ENCODE data around the gene SLC25A6.

Gene SLC25A6

DNA sequence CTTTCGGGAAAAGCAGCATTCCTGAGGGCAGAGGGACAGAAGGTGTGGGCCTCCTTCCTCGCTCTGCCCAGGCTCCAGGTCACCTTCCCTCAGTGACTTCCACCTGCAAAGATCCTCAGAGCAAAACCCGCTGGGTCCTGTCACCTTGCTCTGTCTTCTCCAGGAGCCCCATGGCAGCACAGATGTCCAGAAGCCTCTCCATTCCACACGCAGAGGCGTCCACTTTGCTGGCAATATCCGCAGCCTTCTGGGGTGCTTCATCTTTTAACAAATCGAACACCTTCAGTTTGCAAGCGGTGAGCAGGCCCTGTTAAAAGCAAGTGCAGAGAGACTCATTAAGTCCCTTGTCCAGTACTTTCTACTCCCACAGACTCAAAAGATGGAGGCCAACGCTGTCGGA, 33.5 kb upstream of the SLC25A6 start:
- TF ChIP-seq ZFX (IDR thresholded peaks at IDR 0.05) = no peak
- TF ChIP-seq, protein P1, sequence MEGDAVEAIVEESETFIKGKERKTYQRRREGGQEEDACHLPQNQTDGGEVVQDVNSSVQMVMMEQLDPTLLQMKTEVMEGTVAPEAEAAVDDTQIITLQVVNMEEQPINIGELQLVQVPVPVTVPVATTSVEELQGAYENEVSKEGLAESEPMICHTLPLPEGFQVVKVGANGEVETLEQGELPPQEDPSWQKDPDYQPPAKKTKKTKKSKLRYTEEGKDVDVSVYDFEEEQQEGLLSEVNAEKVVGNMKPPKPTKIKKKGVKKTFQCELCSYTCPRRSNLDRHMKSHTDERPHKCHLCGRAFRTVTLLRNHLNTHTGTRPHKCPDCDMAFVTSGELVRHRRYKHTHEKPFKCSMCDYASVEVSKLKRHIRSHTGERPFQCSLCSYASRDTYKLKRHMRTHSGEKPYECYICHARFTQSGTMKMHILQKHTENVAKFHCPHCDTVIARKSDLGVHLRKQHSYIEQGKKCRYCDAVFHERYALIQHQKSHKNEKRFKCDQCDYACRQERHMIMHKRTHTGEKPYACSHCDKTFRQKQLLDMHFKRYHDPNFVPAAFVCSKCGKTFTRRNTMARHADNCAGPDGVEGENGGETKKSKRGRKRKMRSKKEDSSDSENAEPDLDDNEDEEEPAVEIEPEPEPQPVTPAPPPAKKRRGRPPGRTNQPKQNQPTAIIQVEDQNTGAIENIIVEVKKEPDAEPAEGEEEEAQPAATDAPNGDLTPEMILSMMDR (conservative IDR thresholded peaks at IDR 0.05) = no peak
- H3K27ac ChIP-seq = no peak overlapping the region

GRCh38 chrX:1424147-1424851, 32.4 kb upstream of the SLC25A6 start:
- no peak for TF ChIP-seq ZFX (IDR thresholded peaks at IDR 0.05)
- H3K27ac ChIP-seq = no peak overlapping the region

- TF ChIP-seq, protein P1 (conservative IDR thresholded peaks at IDR 0.05) = no peak
- TF ChIP-seq ZFX (IDR thresholded peaks at IDR 0.05) = no peak
Observed at GRCh38 chrX:1423215-1423614, 31.3 kb upstream of the SLC25A6 start.

GRCh38 chrX:1422135-1422465, 30.2 kb upstream of the SLC25A6 start:
- no peak for TF ChIP-seq ZFX (IDR thresholded peaks at IDR 0.05)
- TF ChIP-seq, protein P1 (conservative IDR thresholded peaks at IDR 0.05) = no peak
- no peak overlapping the region for H3K27ac ChIP-seq

More at GRCh38 chrX:1423215-1423614, 31.3 kb upstream of the SLC25A6 start:
- no peak overlapping the region for H3K27ac ChIP-seq

DNA sequence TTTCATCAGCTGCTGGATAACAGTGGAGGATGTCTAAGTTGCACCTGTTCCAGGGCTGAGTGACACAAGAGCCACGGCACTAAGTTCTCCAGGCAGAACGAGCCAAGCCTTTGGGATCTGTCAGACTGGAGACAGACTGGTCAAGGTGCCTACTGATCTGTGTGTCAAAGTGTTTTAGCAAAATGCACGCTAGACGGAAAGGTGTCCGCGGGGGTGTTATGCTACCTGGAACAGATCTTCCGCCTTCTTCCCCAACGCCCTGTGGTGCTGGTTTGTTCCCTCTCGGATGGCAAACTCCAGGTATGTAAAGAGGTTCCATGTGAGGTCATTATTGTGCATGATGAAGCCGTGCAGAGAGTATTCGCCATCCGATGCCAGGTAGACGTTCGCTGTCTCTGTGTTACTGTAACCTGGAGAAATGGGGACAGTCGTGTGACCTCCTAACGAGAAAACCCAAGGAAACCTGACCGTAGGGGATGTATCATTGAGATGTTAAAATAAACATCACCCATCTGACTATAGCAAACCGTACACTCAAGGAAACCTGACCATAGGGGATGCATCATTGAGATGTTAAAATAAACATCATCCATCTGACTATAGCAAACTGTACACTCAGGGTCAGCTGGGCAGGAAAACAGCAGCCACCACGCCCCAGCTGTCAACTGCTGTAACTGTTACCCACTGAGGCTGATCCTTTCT, 29.7 kb upstream of the SLC25A6 start:
- no peak for TF ChIP-seq ZFX (IDR thresholded peaks at IDR 0.05)
- TF ChIP-seq, protein P1 (conservative IDR thresholded peaks at IDR 0.05) = no peak
- H3K27ac ChIP-seq = no peak overlapping the region

DNA sequence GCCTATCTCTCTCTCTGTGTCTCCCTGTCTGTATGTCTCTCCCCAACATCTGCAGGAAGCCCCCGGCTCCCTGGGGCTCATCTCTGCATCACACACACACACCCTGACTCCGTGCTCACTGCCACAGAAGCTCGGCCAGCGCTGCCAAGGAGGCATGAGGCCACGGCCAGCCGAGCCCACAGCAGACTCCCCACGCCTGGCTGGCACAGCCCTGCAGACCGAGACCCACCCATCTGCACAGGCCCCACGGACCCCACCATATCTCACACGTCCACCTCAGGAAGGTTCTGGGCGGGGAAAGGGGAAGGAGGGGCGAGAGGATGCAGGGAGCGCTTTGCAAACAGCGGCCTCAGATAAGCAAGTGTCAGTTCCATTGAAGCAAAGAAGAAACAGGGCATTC, 28.5 kb upstream of the SLC25A6 start:
- TF ChIP-seq ZFX (IDR thresholded peaks at IDR 0.05) = no peak
- TF ChIP-seq, protein P1 (conservative IDR thresholded peaks at IDR 0.05) = no peak
- H3K27ac ChIP-seq = no peak overlapping the region

GRCh38 chrX:1419545-1420355, 27.8 kb upstream of the SLC25A6 start:
- TF ChIP-seq, protein P1 (conservative IDR thresholded peaks at IDR 0.05) = no peak
- TF ChIP-seq ZFX (IDR thresholded peaks at IDR 0.05) = no peak
- H3K27ac ChIP-seq = no peak overlapping the region
